ENCODE measurements around the gene ACAN. TPM values are rescaled to one million over a fixed set of nuclear protein-coding genes. Genes with fewer than 3 reads are reported as not detected.
"Not testable (repeated sequence)": the region's sequence is repeated elsewhere in the genome, so short reads cannot be mapped to it uniquely, and the experiment has no call there.

The ACAN gene
- polyA plus RNA-seq, 3 donors: not detected

GRCh38 chr15:88920186-88920891 lies 117.1 kb downstream of the ACAN start:
- DNase-seq: no peak
- peaks cover 0 to 14% of the 10 kb centered on the region in 2 donors for H3K4me1 ChIP-seq (ENCODE audit: control insufficient read depth in 1 of 2, insufficient read depth in 2 of 2, low read length in 2 of 2)
- no peak overlapping the region for H3K9ac ChIP-seq (ENCODE audit: insufficient read depth, low read length, poor library complexity, severe bottlenecking)
- H2AFZ ChIP-seq (ENCODE audit: insufficient read depth, low read depth, low read length, poor library complexity, severe bottlenecking): no peak overlapping the region
- H3K79me2 ChIP-seq (ENCODE audit: insufficient read depth, low read length): no peaks in the 10 kb centered on the region
- H3K9me3 Mint-ChIP-seq: peaks cover 0 to 3% (median 0%) of the 10 kb centered on the region in 7 donors
- H3K4me2 ChIP-seq (replicated peaks; ENCODE audit: extremely low read depth, low read length, poor library complexity, severe bottlenecking): no peak overlapping the region
- WGBS (ENCODE audit: insufficient coverage): 55% methylated on average over 4 of the region's 9 CpGs
- H3K36me3 Mint-ChIP-seq: no peaks in the 10 kb centered on the region
- intact Hi-C loops (cut with micrococcal nuclease): no loop called here
- H3K4me3 ChIP-seq (replicated peaks in 1 of 3; ENCODE audit: low read depth in 2 of 3, low read length in 3 of 3): no peak overlapping the region
- TF ChIP-seq CTCF (IDR thresholded peaks at IDR 0.05): no peak
- no peaks in the 10 kb centered on the region for H3K36me3 ChIP-seq (replicated peaks in 1 of 2; ENCODE audit: control insufficient read depth in 1 of 2, insufficient read depth in 2 of 2, low read length in 2 of 2)
- H3K27ac Mint-ChIP-seq: peak overlapping the region in 1 of 7 donors; percentile 33
- peaks cover 0 to 14% (median 0%) of the 10 kb centered on the region in 3 donors for H3K27me3 Mint-ChIP-seq (ENCODE audit: low read depth in 3 of 3)
- no peaks in the 10 kb centered on the region for H4K20me1 ChIP-seq (ENCODE audit: insufficient read depth, low read length)
- peaks cover 17% of the 10 kb centered on the region for H3K4me1 Mint-ChIP-seq
- no peak overlapping the region for H3K4me3 Mint-ChIP-seq
- H3K9me3 ChIP-seq (replicated peaks in 1 of 2; ENCODE audit: control insufficient read depth in 1 of 2, insufficient read depth in 1 of 2, low read length in 2 of 2): no peaks in the 10 kb centered on the region
- no peak overlapping the region for H3K27ac ChIP-seq (ENCODE audit: low read depth in 1 of 2, low read length in 2 of 2)
- no peaks in the 10 kb centered on the region for H3K27me3 ChIP-seq (ENCODE audit: control insufficient read depth in 2 of 2, insufficient read depth in 2 of 2, low read length in 2 of 2)

- no CpG with 5 or more reads among the region's 12 CpGs for WGBS (ENCODE audit: insufficient coverage)
- intact Hi-C loops (cut with micrococcal nuclease); H4K20me1 ChIP-seq (ENCODE audit: insufficient read depth, low read length); H3K4me2 ChIP-seq (replicated peaks; ENCODE audit: extremely low read depth, low read length, poor library complexity, severe bottlenecking); H3K79me2 ChIP-seq (ENCODE audit: insufficient read depth, low read length); H3K36me3 ChIP-seq (replicated peaks in 1 of 2; ENCODE audit: control insufficient read depth in 1 of 2, insufficient read depth in 2 of 2, low read length in 2 of 2); H3K27ac Mint-ChIP-seq; H3K4me3 Mint-ChIP-seq; H3K9me3 Mint-ChIP-seq; H3K27me3 ChIP-seq (ENCODE audit: control insufficient read depth in 2 of 2, insufficient read depth in 2 of 2, low read length in 2 of 2); H3K36me3 Mint-ChIP-seq; H3K4me3 ChIP-seq (replicated peaks in 1 of 3; ENCODE audit: low read depth in 2 of 3, low read length in 3 of 3); H3K9ac ChIP-seq (ENCODE audit: insufficient read depth, low read length, poor library complexity, severe bottlenecking); DNase-seq; H3K27ac ChIP-seq (ENCODE audit: low read depth in 1 of 2, low read length in 2 of 2); H2AFZ ChIP-seq (ENCODE audit: insufficient read depth, low read depth, low read length, poor library complexity, severe bottlenecking); H3K9me3 ChIP-seq (replicated peaks in 1 of 2; ENCODE audit: control insufficient read depth in 1 of 2, insufficient read depth in 1 of 2, low read length in 2 of 2): not testable (repeated sequence)
- Mint-ChIP-seq H3K27me3 (ENCODE audit: low read depth in 3 of 3) (peaks cover 0 to 14% (median 0%) of the 10 kb centered on the region in 3 donors), H3K4me1 (peaks cover 17% of the 10 kb centered on the region)
- H3K4me1 ChIP-seq (ENCODE audit: control insufficient read depth in 1 of 2, insufficient read depth in 2 of 2, low read length in 2 of 2): peaks cover 0 to 14% of the 10 kb centered on the region in 2 donors
Measured at GRCh38 chr15:88920892-88921435, 117.7 kb downstream of the ACAN start.

Other genes with a start within 250 kb of the ACAN start
- gene AEN, start 182.1 kb upstream of the ACAN start, polyA plus RNA-seq: 10 to 100 TPM in 1 of 3 donors, 1 to 10 TPM in 2; 4.6 to 10.7 (median 6.3) TPM
- 10 to 100 TPM; 15.6 to 29.3 (median 25.1) TPM for gene ISG20, start 164.4 kb upstream of the ACAN start, polyA plus RNA-seq
- gene HAPLN3, start 92.1 kb downstream of the ACAN start, polyA plus RNA-seq: 1 to 10 TPM in 1 of 3 donors, under 1 TPM in 2; 0.60 to 2.8 (median 0.65) TPM
- 1 to 10 TPM in 1 of 3 donors, not detected in 2; 2.7 TPM for gene MFGE8, start 109.9 kb downstream of the ACAN start, polyA plus RNA-seq

Measured in CD14-positive monocyte (primary cell).